ENCODE results near the gene CLMP.

- TF ChIP-seq CTCF (IDR thresholded peaks at IDR 0.05; ENCODE audit: low read length) (no peak), EZH2 (IDR thresholded peaks at IDR 0.05; ENCODE audit: borderline replicate concordance, low read length) (no peak)
Observed at GRCh38 chr11:123145220-123145619, 49.8 kb downstream of the CLMP start.
